ENCODE data around the gene JPT1.
"Not testable (repeated sequence)": the region's sequence is repeated elsewhere in the genome, so short reads cannot be mapped to it uniquely, and the experiment has no call there.

Gene JPT1

GRCh38 chr17:75128694-75129505 lies 25.4 kb downstream of the JPT1 start:
- no peak for DNase-seq

GRCh38 chr17:75127936-75128335 lies 26.4 kb downstream of the JPT1 start:
- DNase-seq, result not testable (repeated sequence)

DNA sequence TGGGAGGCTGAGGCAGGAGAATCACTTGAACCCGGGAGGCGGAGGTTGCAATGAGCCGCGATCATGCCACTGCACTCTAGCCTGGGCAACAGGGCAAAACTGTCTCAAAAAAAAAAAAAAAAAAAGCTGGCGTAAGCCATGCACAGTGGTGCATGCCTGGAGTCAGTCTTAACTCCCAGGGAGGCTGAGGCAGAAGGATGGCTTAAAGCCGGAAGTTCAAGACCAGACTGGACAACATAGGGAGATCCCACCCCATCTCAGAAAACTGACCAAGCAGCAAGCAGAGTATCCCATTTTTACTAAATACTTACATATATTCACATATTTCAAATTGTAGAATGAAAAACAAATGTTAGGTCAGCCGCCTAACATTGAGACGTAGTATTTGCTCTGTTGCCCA lies 27.4 kb downstream of the JPT1 start:
- no peak for DNase-seq

DNA sequence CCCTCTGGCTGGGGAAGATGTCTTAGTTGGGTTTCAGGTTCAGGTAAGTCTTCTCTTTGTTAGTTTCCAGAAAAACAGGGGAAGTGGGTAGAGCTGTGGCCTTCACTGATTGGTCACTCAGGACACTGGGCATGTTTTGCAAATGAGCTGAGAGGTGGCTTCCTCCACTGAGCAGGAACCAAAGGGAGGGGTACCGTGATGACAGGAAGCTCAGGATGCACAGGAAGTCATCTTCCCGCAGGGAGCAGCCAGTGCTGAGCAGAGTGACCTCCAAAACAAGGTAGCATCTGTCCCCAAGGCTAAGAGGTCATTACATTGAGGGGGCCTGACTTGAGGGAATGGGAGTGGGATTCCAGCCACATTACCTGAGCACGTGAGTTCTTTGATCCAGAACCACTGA lies 28.3 kb downstream of the JPT1 start:
- no peak for DNase-seq

GRCh38 chr17:75124819-75125162 lies 29.5 kb downstream of the JPT1 start:
- no peak for DNase-seq

DNA sequence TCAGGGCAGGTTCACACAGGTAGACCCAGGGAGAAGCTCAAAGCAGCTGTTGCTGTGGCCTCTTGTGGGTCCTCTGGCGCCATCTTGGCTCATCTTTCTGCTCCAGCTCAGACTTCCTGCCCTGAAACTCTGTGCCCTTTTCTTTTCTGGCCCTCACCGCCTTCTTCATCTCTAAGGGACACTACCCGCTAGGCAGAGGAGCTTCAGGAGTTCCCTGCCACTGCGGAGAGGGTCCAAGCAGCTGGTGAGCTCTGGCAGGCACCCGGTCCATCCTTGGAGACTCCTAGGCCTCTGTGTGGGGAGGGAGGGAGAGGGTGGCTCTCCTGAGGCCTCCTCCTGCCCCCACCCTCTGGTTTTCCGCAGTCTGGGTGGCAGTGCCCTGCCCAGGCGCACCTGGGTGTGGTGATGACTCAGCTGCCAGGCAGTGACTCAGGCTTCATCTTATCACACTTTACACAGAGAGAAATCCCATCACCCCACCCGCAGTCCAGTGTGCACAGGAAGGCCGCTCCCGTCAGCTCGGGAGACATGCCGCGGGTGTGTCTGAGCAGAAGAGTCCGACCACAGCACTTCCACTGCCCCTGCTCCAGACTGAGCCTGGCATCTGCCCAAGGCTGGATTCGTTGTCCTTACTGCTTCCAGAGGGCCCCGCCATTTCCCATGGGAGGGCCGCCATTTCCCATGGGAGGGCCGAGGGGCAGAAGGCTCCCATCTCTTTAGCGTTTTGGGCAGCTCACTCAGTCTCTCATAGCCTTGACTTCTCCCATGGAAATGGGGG lies 30.1 kb downstream of the JPT1 start:
- DNase-seq, result peak; percentile 71

- DNase-seq, result no peak
Observed at GRCh38 chr17:75118307-75118706, 36.0 kb downstream of the JPT1 start.

DNA sequence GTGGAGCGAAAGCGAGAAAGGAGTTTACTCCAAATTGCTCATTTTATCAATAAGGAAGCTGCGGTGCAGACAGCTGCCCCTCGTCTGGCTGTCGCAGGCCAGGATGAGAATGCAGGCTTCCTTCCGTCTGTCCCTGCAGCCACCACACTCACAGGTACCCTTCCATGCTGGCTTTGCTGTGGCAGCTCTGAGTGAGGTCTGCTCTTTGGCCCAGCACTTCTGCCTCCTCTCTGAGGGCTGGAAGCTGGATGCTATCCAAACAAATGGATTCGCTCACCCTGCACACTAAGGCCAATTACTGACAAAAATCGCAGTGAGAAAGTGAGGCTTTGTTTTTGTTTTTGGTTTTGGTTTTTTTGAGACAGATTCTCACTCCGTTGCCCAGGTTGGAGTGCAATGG lies 37.6 kb downstream of the JPT1 start:
- DNase-seq, result no peak

DNA sequence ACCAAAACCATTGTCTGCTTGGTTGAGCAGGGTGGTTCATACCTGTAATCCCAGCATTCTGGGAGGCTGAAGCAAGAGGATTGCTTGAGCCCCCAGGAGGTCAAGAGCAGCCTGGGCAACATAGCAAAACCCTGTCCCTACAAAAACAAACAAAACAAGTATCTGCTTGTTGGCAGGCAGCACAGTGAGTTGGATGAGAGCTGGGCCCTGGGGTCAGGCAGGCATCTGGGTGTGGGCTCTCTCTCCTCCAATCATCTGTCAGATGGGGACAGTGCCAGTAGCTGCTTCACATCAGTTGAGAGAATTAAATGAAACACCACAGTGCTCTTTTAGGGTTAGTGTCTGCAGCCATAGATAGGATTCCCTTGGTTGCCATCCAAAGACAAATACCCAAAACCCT lies 38.8 kb downstream of the JPT1 start:
- DNase-seq, result no peak

GRCh38 chr17:75114552-75115314 lies 39.6 kb downstream of the JPT1 start:
- no peak for DNase-seq

DNA sequence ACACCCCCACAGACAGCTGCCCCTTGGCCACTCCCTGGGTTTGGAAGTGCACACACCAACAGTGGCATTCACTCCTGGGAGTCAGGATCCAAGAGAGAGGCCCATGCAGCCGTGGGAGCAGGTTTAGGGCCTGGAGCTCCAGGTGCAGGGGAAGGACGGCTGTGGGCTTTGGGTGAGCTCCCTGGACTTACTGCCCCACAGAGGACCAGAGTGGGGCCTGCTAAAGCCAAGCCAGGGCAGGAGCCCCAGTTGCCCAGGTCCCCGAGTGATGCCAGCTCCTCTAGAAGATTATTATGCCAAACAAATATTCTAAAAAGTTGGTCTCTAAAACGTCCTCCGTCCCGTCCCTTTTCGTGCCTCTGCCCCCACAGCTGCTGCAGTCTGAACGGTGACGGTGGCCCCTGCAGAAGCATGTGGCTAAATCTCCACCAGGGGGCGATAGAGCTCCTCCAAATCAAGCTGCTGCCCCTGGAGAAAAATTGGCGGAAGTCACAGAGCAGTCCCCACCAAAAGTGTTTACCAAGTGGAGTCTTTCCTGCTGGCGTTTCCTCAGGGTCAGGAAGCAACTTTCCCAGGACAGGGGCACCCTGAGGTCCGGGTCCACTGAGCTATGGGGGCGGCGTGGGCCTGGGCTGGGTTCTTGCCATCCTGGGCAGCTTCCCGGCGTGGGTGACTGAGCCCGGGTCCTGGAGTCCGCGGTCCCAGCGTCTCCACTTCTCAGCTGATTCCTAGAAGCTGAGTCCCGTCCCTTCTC lies 40.3 kb downstream of the JPT1 start:
- DNase-seq, result peak; percentile 79

DNA sequence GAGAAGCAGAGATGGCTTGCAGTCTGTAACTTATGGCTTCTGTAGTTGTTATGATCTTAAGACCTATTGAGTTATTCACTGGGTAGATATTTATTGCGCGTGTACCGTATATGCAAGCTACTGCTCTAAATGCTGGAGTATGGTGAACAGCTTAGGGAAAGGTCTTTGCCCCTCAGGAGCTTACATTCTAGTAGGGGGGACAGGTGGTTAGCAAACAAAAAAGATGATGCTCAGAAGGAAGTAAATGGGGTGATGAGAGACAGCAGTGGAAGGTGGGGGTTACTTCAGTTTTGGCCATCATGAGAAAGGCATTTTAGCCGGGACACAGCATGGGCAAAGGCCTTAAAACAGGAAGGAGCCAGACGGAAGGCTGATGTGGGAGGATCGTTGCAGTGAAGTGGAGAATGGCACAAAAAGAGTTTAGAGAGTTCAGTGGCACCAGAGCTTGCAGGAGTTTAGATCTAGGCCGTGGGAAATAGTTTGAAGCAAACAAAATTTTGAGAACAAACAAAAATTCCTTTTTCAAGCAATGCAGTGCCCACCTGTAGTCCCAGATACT lies 42.5 kb downstream of the JPT1 start:
- no peak for DNase-seq

GRCh38 chr17:75110234-75110937 lies 43.9 kb downstream of the JPT1 start:
- no peak for DNase-seq

- DNase-seq, result peak; percentile 78
Observed at GRCh38 chr17:75109407-75110233, 44.7 kb downstream of the JPT1 start, which contains the start of gene ARMC7. ARMC7 (plus strand) TSS chr17:75109969; CDS start chr17:75110289, 320 bp downstream.

DNA sequence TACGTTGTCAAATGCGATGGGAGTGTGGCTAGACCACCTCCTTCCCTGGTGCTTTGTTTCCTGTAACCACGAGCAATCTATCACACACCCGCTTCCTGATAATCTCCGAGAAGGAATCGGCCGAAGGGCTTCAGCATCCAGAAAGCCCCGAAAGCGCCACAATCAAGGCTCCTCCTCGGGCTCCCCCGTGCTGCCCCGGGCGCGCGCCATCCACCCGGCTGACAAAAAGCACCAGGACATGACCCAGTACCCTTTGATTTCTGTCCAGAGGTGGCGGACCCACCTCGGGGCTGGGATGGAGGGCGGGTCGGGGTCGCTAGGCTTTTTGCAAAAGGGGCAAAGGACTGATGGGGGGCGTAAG lies 45.3 kb downstream of the JPT1 start:
- no peak for DNase-seq

DNA sequence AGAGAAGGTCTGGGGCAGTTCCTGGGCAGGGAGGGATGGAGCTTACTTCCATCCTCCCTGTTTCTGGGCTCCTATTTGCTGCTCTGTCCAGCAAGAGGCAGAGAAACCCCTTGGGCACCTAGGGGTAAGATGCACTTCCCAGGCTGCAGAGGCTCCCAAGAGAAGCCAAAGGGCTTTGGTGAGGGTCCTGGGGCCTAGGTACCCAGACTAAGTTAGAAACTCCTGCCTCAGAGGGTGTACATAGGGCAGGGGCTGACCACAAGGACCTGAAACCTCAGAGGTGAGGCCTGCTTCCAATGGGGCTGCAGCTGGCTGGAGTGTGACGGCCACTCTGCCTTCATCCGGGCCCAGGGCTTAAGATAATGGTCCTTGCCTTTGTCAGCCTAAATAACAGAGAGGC lies 46.1 kb downstream of the JPT1 start:
- DNase-seq, result no peak

DNA sequence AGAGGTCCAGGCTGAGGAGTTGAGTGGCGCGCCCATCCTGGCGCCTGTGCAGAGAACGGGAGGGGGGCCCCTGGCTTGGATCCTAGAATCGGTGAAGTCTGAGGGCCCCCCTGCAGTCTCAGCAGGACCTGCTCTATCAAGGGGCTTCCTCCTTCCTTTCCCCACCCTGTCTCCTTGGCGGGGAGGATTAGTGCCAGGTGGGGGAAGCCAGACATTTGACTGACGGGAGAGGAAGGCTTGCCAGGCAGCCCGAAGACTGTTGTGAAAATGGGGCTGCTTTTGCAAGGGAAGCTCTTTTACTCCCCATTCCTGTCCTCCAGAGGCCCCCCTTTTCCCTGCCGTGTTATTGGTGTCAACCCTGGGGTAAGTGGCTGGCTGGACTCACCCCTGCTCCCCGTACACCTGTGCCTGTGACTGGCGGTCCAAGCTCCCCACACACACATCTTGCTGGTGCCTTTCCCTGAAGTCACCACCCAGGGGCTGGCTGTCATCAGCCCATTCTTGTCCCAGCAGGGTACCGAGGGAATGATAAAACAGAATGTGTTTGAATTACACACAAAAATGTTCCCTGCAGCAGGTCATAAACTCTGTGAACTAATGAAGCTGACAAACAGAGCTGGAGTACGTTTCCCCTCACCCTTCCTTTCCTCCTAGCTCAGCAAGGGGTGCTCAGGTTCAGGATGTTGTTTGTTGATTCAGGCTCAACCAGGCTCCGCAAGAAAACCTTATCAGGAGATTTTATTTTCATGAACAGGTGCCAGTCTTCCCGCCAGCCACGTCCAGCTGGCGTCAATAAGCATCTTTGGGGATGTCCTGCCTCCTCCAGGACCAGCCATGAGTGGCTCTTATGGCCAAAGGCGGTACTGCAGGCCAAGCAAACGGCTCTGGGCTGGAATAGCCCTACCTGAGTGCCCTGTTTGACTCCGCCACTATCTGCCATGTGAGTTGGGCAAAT lies 48.9 kb downstream of the JPT1 start:
- DNase-seq, result peak; percentile 59

DNA sequence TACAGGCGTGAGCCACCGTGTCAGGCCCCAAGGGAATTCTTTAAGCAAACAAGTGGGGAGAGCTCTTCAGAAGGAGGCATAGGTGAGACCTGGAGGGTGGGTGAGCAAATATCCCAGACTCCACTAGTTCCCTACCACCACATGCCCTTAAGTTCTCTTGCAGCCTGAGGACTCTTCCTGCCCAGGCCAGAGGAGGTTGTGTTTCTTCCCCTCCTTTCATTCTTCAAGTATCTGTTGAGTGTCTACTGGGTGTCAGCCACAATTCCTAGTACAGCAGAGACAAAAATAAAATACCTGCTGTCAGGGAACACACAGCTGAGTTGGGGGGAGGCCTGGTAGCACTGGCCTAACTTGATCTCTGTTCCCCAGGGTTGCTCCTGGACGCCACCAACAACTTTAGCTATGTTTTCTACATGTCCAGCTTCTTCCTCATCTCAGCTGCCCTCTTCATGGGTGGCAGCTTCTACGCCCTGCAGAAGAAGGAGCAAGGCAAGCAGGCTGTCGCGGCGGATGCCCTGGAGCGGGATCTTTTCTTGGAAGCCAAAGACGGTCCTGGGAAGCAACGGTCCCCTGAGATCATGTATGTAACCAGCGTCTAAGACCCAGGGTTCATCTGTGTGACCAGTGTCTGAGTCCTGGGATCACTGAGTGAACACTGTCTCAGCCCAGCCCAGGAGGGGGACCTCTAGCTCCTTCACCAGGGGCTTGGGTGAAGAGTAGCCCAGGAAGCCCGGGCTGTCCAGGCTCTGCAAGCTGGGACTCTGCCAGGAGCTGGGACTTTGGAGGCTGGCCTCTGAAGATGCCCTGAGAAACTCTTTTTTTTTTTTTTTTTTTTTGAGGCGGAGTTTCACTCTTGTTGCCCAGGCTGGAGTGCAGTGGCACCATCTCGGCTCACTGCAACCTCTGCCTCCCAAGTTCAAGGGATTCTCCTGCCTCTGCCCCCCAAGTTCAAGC lies 50.4 kb downstream of the JPT1 start:
- no peak for DNase-seq
